ENCODE results near the gene SPATS2L.

SPATS2L gene

GRCh38 chr2:200306196-200306930 lies at the start of gene SPATS2L:
Gene SPATS2L, plus strand, starts transcription at chr2:200306693. Its CDS starts 82,552 bp downstream, at chr2:200389245.
- peak within 1 kb of the TSS; percentile 82 for H3K9ac ChIP-seq (ENCODE audit: insufficient read length, low read depth)
- DNase-seq (ENCODE audit: low read depth, low spot score) = no peak
- H3K36me3 ChIP-seq (ENCODE audit: insufficient read depth, insufficient read length, low read length) = no peaks in the 10 kb centered on the region
- TF ChIP-seq ZNF274 (IDR thresholded peaks at IDR 0.05; ENCODE audit: low read depth, low read length) = no peak
- H3K4me3 ChIP-seq (ENCODE audit: insufficient read length, low read depth) = peak within 1 kb of the TSS; percentile 67
- H3K9me3 ChIP-seq (ENCODE audit: insufficient read depth, low read length) = no peaks in the 10 kb centered on the region
- H3K4me1 ChIP-seq (ENCODE audit: insufficient read depth, insufficient read length) = no peaks in the 10 kb centered on the region
- H3K27me3 ChIP-seq (ENCODE audit: insufficient read depth, insufficient read length) = peaks cover 34% of the 10 kb centered on the region

- no peak for DNase-seq (ENCODE audit: low read depth, low spot score)
- TF ChIP-seq YY1 (IDR thresholded peaks at IDR 0.05; ENCODE audit: insufficient read depth, insufficient read length) (no peak), ZNF274 (IDR thresholded peaks at IDR 0.05; ENCODE audit: low read depth, low read length) (no peak), SUZ12 (IDR thresholded peaks at IDR 0.05; ENCODE audit: extremely low read depth, insufficient read depth, insufficient read length) (no peak)
- peaks cover 3% of the 10 kb centered on the region for H3K4me1 ChIP-seq (ENCODE audit: insufficient read depth, insufficient read length)
Observed at GRCh38 chr2:200257570-200257969, 48.9 kb upstream of the SPATS2L start.

GRCh38 chr2:200258081-200258480 lies 48.4 kb upstream of the SPATS2L start:
- no peak for DNase-seq (ENCODE audit: low read depth, low spot score)
- H3K4me3 ChIP-seq (ENCODE audit: insufficient read length, low read depth) = no peak overlapping the region
- H3K36me3 ChIP-seq (ENCODE audit: insufficient read depth, insufficient read length, low read length) = no peaks in the 10 kb centered on the region
- H3K27me3 ChIP-seq (ENCODE audit: insufficient read depth, insufficient read length) = no peaks in the 10 kb centered on the region
- TF ChIP-seq ZNF274 (IDR thresholded peaks at IDR 0.05; ENCODE audit: low read depth, low read length) (no peak), SUZ12 (IDR thresholded peaks at IDR 0.05; ENCODE audit: extremely low read depth, insufficient read depth, insufficient read length) (no peak), YY1 (IDR thresholded peaks at IDR 0.05; ENCODE audit: insufficient read depth, insufficient read length) (no peak)
- no peak overlapping the region for H3K9ac ChIP-seq (ENCODE audit: insufficient read length, low read depth)
- peaks cover 9% of the 10 kb centered on the region for H3K9me3 ChIP-seq (ENCODE audit: insufficient read depth, low read length)
- H3K4me1 ChIP-seq (ENCODE audit: insufficient read depth, insufficient read length) = no peaks in the 10 kb centered on the region

More at GRCh38 chr2:200257570-200257969, 48.9 kb upstream of the SPATS2L start:
- no peaks in the 10 kb centered on the region for H3K36me3 ChIP-seq (ENCODE audit: insufficient read depth, insufficient read length, low read length)
- H3K9me3 ChIP-seq (ENCODE audit: insufficient read depth, low read length) = peaks cover 4% of the 10 kb centered on the region; the same call in 1 of the 2 replicates
- no peaks in the 10 kb centered on the region for H3K27me3 ChIP-seq (ENCODE audit: insufficient read depth, insufficient read length)
- H3K4me3 ChIP-seq (ENCODE audit: insufficient read length, low read depth) = no peak overlapping the region
- no peak overlapping the region for H3K9ac ChIP-seq (ENCODE audit: insufficient read length, low read depth)

GRCh38 chr2:200258881-200259576 lies 47.5 kb upstream of the SPATS2L start:
- TF ChIP-seq YY1 (IDR thresholded peaks at IDR 0.05; ENCODE audit: insufficient read depth, insufficient read length) (no peak), ZNF274 (IDR thresholded peaks at IDR 0.05; ENCODE audit: low read depth, low read length) (no peak), SUZ12 (IDR thresholded peaks at IDR 0.05; ENCODE audit: extremely low read depth, insufficient read depth, insufficient read length) (no peak)
- H3K27me3 ChIP-seq (ENCODE audit: insufficient read depth, insufficient read length) = no peaks in the 10 kb centered on the region
- peaks cover 19% of the 10 kb centered on the region for H3K9me3 ChIP-seq (ENCODE audit: insufficient read depth, low read length)
- H3K9ac ChIP-seq (ENCODE audit: insufficient read length, low read depth) = no peak overlapping the region
- DNase-seq (ENCODE audit: low read depth, low spot score) = no peak
- no peak overlapping the region for H3K4me3 ChIP-seq (ENCODE audit: insufficient read length, low read depth)
- no peaks in the 10 kb centered on the region for H3K36me3 ChIP-seq (ENCODE audit: insufficient read depth, insufficient read length, low read length)
- no peaks in the 10 kb centered on the region for H3K4me1 ChIP-seq (ENCODE audit: insufficient read depth, insufficient read length)

- no peak overlapping the region for H3K4me3 ChIP-seq (ENCODE audit: insufficient read length, low read depth)
Observed at GRCh38 chr2:200259577-200259957, 46.9 kb upstream of the SPATS2L start.

GRCh38 chr2:200262047-200262446 lies 44.4 kb upstream of the SPATS2L start:
- Histone ChIP-seq H3K27me3 (ENCODE audit: insufficient read depth, insufficient read length) (no peaks in the 10 kb centered on the region), H3K4me3 (ENCODE audit: insufficient read length, low read depth) (no peak overlapping the region), H3K36me3 (ENCODE audit: insufficient read depth, insufficient read length, low read length) (no peaks in the 10 kb centered on the region), H3K4me1 (ENCODE audit: insufficient read depth, insufficient read length) (no peaks in the 10 kb centered on the region), H3K9ac (ENCODE audit: insufficient read length, low read depth) (no peak overlapping the region), H3K9me3 (ENCODE audit: insufficient read depth, low read length) (peaks cover 19% of the 10 kb centered on the region)
- no peak for TF ChIP-seq YY1 (IDR thresholded peaks at IDR 0.05; ENCODE audit: insufficient read depth, insufficient read length)
- no peak for TF ChIP-seq SUZ12 (IDR thresholded peaks at IDR 0.05; ENCODE audit: extremely low read depth, insufficient read depth, insufficient read length)
- no peak for TF ChIP-seq ZNF274 (IDR thresholded peaks at IDR 0.05; ENCODE audit: low read depth, low read length)
- no peak for DNase-seq (ENCODE audit: low read depth, low spot score)

More at GRCh38 chr2:200259577-200259957, 46.9 kb upstream of the SPATS2L start:
- Histone ChIP-seq H3K4me1 (ENCODE audit: insufficient read depth, insufficient read length) (no peaks in the 10 kb centered on the region), H3K36me3 (ENCODE audit: insufficient read depth, insufficient read length, low read length) (no peaks in the 10 kb centered on the region), H3K9me3 (ENCODE audit: insufficient read depth, low read length) (peaks cover 19% of the 10 kb centered on the region), H3K27me3 (ENCODE audit: insufficient read depth, insufficient read length) (no peaks in the 10 kb centered on the region), H3K9ac (ENCODE audit: insufficient read length, low read depth) (no peak overlapping the region)
- TF ChIP-seq ZNF274 (IDR thresholded peaks at IDR 0.05; ENCODE audit: low read depth, low read length) (no peak), SUZ12 (IDR thresholded peaks at IDR 0.05; ENCODE audit: extremely low read depth, insufficient read depth, insufficient read length) (no peak), YY1 (IDR thresholded peaks at IDR 0.05; ENCODE audit: insufficient read depth, insufficient read length) (no peak)
- no peak for DNase-seq (ENCODE audit: low read depth, low spot score)

- TF ChIP-seq SUZ12 (IDR thresholded peaks at IDR 0.05; ENCODE audit: extremely low read depth, insufficient read depth, insufficient read length) (no peak), YY1 (IDR thresholded peaks at IDR 0.05; ENCODE audit: insufficient read depth, insufficient read length) (no peak), ZNF274 (IDR thresholded peaks at IDR 0.05; ENCODE audit: low read depth, low read length) (no peak)
- H3K36me3 ChIP-seq (ENCODE audit: insufficient read depth, insufficient read length, low read length) = no peaks in the 10 kb centered on the region
- H3K9ac ChIP-seq (ENCODE audit: insufficient read length, low read depth) = no peak overlapping the region
- no peak for DNase-seq (ENCODE audit: low read depth, low spot score)
- H3K27me3 ChIP-seq (ENCODE audit: insufficient read depth, insufficient read length) = no peaks in the 10 kb centered on the region
- H3K9me3 ChIP-seq (ENCODE audit: insufficient read depth, low read length) = peaks cover 19% of the 10 kb centered on the region
- H3K4me1 ChIP-seq (ENCODE audit: insufficient read depth, insufficient read length) = no peaks in the 10 kb centered on the region
- H3K4me3 ChIP-seq (ENCODE audit: insufficient read length, low read depth) = no peak overlapping the region
Observed at GRCh38 chr2:200263279-200263678, 43.2 kb upstream of the SPATS2L start.

Data from NT2/D1 (cell line).